Type B pancreatic cell (in vitro differentiated cells): ENCODE measurements around the gene DOCK1. TPM values are rescaled to one million over a fixed set of nuclear protein-coding genes. Genes with fewer than 3 reads are reported as not detected.

ENCODE experiments used
- DNase-seq: peaks from one replicate; pipeline ENCODE4 v3.0.0; 2021; ENCODE audit warnings: mixed read lengths; ENCODE audit not compliant: unreplicated experiment; ENCODE audit errors: extremely low spot score
- H3K27ac Mint-ChIP-seq: 2 replicates; pipeline ENCODE4 v1.8.0; 2021; ENCODE audit warnings: mild to moderate bottlenecking, mixed read lengths
- H3K27me3 Mint-ChIP-seq: 2 replicates; pipeline ENCODE4 v1.8.0; 2021; ENCODE audit warnings: mixed read lengths
- H3K36me3 Mint-ChIP-seq: 2 replicates; pipeline ENCODE4 v1.8.0; 2021; ENCODE audit warnings: mixed read lengths
- H3K4me1 Mint-ChIP-seq: one replicate; pipeline ENCODE4 v1.8.0; 2021; ENCODE audit warnings: mixed read lengths; ENCODE audit not compliant: unreplicated experiment
- H3K4me3 Mint-ChIP-seq: 2 replicates; pipeline ENCODE4 v1.8.0; 2021; ENCODE audit warnings: mild to moderate bottlenecking, mixed read lengths
- H3K9me3 Mint-ChIP-seq: 2 replicates; pipeline ENCODE4 v1.8.0; 2021; ENCODE audit warnings: mixed read lengths
- total RNA-seq: library from RNA; stranded (reverse); gene quantifications from 2 replicates; pipeline ENCODE4 v1.2.1, GENCODE V29; 2021; ENCODE audit warnings: low replicate concordance
- TF ChIP-seq, protein P1 (sequence below): fragments of 200-600 bp; sonication (generic); conservative IDR thresholded peaks from 2 replicates; pipeline ENCODE4 v1.5.0; 2021; ENCODE audit warnings: antibody characterized with exemption, mild to moderate bottlenecking

Gene DOCK1
- total RNA-seq, 1 donor from 2014 or later, result 67.4 TPM

DNA sequence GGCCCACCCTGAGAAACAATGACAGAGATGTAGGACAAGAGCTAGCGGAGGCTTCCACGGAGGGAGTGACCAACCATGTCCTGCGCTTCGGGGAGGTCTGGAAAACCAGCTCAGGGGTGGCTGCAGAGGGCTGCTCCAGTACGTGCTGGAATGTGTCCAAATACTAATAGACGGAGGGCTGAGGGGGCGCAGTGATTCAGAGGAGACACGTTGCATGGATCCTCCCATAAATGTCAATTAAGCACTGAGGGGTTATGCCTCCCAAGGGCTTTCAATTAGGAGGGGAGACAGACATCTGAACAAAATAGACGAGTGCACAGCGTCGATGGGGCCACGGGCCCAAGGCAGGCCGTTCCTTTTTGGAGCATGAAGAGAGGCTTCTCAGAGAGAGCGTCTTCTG, 592.9 kb downstream of the DOCK1 start:
- Mint-ChIP-seq H3K36me3 (no peaks in the 10 kb centered on the region), H3K27me3 (peaks cover 18% of the 10 kb centered on the region), H3K4me3 (no peak overlapping the region), H3K27ac (no peak overlapping the region), H3K9me3 (no peaks in the 10 kb centered on the region), H3K4me1 (peaks cover 5% of the 10 kb centered on the region)
- TF ChIP-seq, protein P1, sequence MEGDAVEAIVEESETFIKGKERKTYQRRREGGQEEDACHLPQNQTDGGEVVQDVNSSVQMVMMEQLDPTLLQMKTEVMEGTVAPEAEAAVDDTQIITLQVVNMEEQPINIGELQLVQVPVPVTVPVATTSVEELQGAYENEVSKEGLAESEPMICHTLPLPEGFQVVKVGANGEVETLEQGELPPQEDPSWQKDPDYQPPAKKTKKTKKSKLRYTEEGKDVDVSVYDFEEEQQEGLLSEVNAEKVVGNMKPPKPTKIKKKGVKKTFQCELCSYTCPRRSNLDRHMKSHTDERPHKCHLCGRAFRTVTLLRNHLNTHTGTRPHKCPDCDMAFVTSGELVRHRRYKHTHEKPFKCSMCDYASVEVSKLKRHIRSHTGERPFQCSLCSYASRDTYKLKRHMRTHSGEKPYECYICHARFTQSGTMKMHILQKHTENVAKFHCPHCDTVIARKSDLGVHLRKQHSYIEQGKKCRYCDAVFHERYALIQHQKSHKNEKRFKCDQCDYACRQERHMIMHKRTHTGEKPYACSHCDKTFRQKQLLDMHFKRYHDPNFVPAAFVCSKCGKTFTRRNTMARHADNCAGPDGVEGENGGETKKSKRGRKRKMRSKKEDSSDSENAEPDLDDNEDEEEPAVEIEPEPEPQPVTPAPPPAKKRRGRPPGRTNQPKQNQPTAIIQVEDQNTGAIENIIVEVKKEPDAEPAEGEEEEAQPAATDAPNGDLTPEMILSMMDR, result no peak
- no peak for DNase-seq

DNA sequence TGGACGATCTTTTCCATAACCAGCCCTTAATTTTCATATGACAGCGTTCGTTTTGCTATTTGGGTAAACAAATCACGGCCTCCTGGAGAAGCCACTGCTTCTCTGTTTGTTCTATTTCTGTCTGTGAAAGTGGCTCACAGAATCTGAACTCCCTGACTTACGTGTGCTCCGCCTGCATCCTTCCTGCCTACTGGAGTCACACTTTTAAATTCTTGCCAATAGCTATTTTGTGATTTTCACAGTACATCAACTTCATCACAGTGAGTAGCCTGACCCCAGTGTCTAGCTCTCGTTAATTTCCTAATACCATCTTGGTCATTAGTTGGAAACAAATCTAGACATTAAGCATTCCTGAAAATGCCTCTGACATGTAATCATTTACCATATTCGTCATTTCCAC, 594.9 kb downstream of the DOCK1 start:
- TF ChIP-seq, protein P1, result no peak
- DNase-seq, result no peak
- Mint-ChIP-seq H3K27ac (no peak overlapping the region), H3K4me3 (no peak overlapping the region), H3K9me3 (no peaks in the 10 kb centered on the region), H3K4me1 (peaks cover 5% of the 10 kb centered on the region), H3K27me3 (peaks cover 18% of the 10 kb centered on the region), H3K36me3 (no peaks in the 10 kb centered on the region)

Other genes starting within 250 kb of the DOCK1 start
- gene C10orf90, start 234.7 kb upstream of the DOCK1 start, total RNA-seq, result 1.5 TPM in 1 of 2 replicates, not detected in the other